ENCODE results near the gene RLBP1. TPM values are rescaled to one million over a fixed set of nuclear protein-coding genes. Genes with fewer than 3 reads are reported as not detected.

Gene RLBP1
- total and polyA plus RNA-seq, 2 donors (not counting 3 experiments of a cell fraction or from before 2014, with no cell fraction given) = not detected

GRCh38 chr15:89225588-89225987 lies 4.2 kb upstream of the RLBP1 start:
- TF ChIP-seq POLR2AphosphoS5 (IDR thresholded peaks at IDR 0.05; ENCODE audit: insufficient read depth, low read depth, low read length) = no peak
- TF ChIP-seq EZH2 (IDR thresholded peaks at IDR 0.05; ENCODE audit: borderline replicate concordance, low read depth, low read length, severe bottlenecking) = no peak
- TF ChIP-seq MAX (IDR thresholded peaks at IDR 0.05; ENCODE audit: insufficient read depth, insufficient read length) = no peak
- TF ChIP-seq GATA2 (IDR thresholded peaks at IDR 0.05; ENCODE audit: insufficient read depth, insufficient read length, low read depth, low read length) = no peak
- TF ChIP-seq JUN (IDR thresholded peaks at IDR 0.05; ENCODE audit: borderline replicate concordance, insufficient read depth, insufficient read length, low read depth) = no peak
- TF ChIP-seq CTCF (IDR thresholded peaks at IDR 0.05; ENCODE audit: extremely low read depth in 1 of 2, insufficient read depth in 1 of 2, low read depth in 1 of 2, low read length in 2 of 2) = no peak
- no peak for TF ChIP-seq MYC (IDR thresholded peaks at IDR 0.05; ENCODE audit: low read depth, low read length)
- TF ChIP-seq POLR2A (IDR thresholded peaks at IDR 0.05; ENCODE audit: low read depth, low read length) = no peak
- TF ChIP-seq FOS (IDR thresholded peaks at IDR 0.05; ENCODE audit: borderline replicate concordance, insufficient read depth, low read length) = no peak
- no peaks in the 10 kb centered on the region for H3K4me1 ChIP-seq (ENCODE audit: control insufficient read depth, extremely low read depth, insufficient read depth, low read length)
- H3K4me2 ChIP-seq (ENCODE audit: insufficient read depth, low read length) = no peak overlapping the region
- H3K36me3 ChIP-seq (ENCODE audit: control insufficient read depth in 2 of 2, extremely low read depth in 1 of 2, insufficient read depth in 2 of 2, low read length in 2 of 2) = no peaks in the 10 kb centered on the region
- H3K9me3 ChIP-seq (replicated peaks; ENCODE audit: control insufficient read depth, insufficient read depth, low read length) = no peaks in the 10 kb centered on the region
- intact Hi-C loops (cut with micrococcal nuclease) (no loop called here), dilution Hi-C loops (cut with MboI; ENCODE audit: extremely low pct_ligation_motif_present, low sequenced_read_pairs) (no loop called here)
- H3K9me1 ChIP-seq (replicated peaks; ENCODE audit: control insufficient read depth, extremely low read depth, insufficient read depth, low read length) = no peaks in the 10 kb centered on the region
- no peak overlapping the region for H3K9ac ChIP-seq (replicated peaks; ENCODE audit: extremely low read depth, insufficient read depth, low read length)
- no peak overlapping the region for H3K4me3 ChIP-seq (replicated peaks in 1 of 3; ENCODE audit: insufficient read depth in 1 of 3, low read depth in 1 of 3, low read length in 3 of 3)
- no TSS peak for BruUV-seq (replicated peaks)
- ChIA-PET CTCF (interaction anchor here (5.1 kb wide), 1 partner anchor 19 kb away, joined by 38 read pairs; no protein-coding TSS in a partner anchor), POLR2A (no interaction called here)
- DNase-seq (ENCODE audit: low read depth, low spot score) (no peak), FAIRE-seq (no peak)
- H3K79me2 ChIP-seq (ENCODE audit: control insufficient read depth, insufficient read depth, low read length) = no peaks in the 10 kb centered on the region
- no peak overlapping the region for H2AFZ ChIP-seq (ENCODE audit: low read depth, low read length)
- no peak overlapping the region for H3K27ac ChIP-seq (ENCODE audit: insufficient read depth, low read depth, low read length)
- H4K20me1 ChIP-seq (replicated peaks; ENCODE audit: control insufficient read depth, extremely low read depth, insufficient read depth, low read length) = no peaks in the 10 kb centered on the region
- H3K27me3 ChIP-seq (ENCODE audit: control insufficient read depth in 2 of 2, insufficient read depth in 2 of 2, low read length in 2 of 2) = peaks cover 0 to 2% of the 10 kb centered on the region in 2 experiments
